G401 (cell line): Measurements from ENCODE around the gene DDTL. TPM values are rescaled to one million over a fixed set of nuclear protein-coding genes. Genes with fewer than 3 reads are reported as not detected.
"Not testable (repeated sequence)": the region's sequence is repeated elsewhere in the genome, so short reads cannot be mapped to it uniquely, and the experiment has no call there.

ENCODE experiments used
- DNase-seq: peaks from one replicate; pipeline ENCODE4 v3.0.0-alpha.2; 2015; ENCODE audit warnings: low spot score
- in situ Hi-C: cut with HindIII; loops from 2 replicates; pipeline ENCODE4 v1.10.0; 2016; ENCODE audit warnings: low sequenced_read_pairs, mixed read lengths
- total RNA-seq: library from RNA; depleted of rRNA; stranded (reverse); fragments of >200 nt; shearing (Covaris generic); gene quantifications from 2 replicates; pipeline ENCODE4 v1.2.3, GENCODE V29; 2014

The DDTL gene
- total RNA-seq, 1 experiment from 2014 or later = not detected

DNA sequence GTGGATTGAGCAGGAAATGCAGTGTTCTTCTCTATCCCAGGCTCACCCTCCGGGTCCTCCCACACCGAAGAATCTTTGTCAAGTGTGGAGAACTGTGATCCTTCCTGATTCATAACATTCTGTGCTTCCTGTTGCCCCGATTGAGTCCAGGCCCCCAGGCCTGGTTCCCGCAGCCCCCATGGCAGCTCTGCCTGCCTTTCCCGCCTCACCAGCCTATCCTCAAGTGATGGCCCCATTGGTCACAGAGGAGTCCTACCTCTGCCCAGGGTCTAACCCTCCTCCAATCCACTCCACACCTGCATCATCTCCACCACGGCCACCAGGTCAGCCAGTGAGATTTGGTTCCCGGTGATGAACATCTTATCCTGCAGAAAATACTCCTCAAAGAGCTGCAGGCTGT, 33.1 kb downstream of the DDTL start:
- DNase-seq, in situ Hi-C loops: not testable (repeated sequence)

DNA sequence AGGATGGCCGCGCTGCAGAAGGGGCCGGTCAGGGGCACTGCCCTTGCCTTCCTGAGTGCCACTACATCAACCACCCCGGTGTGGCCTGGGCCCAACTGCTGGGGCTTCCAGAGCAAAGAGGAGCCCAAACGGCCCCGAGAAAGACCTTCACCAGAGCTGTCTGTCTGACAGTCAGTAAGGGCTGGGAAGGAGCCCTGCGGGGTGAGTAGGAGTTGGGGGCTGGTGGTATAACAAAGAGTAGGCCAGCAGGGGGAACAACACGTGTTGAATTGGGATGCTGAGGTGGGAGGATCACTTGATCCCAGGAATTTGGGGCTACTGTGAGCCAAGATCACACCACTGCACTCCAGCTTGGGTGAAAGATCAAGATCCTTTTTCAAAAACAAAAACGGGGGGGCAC, 34.6 kb downstream of the DDTL start:
- DNase-seq = no peak
- in situ Hi-C loops = no loop called here

DNA sequence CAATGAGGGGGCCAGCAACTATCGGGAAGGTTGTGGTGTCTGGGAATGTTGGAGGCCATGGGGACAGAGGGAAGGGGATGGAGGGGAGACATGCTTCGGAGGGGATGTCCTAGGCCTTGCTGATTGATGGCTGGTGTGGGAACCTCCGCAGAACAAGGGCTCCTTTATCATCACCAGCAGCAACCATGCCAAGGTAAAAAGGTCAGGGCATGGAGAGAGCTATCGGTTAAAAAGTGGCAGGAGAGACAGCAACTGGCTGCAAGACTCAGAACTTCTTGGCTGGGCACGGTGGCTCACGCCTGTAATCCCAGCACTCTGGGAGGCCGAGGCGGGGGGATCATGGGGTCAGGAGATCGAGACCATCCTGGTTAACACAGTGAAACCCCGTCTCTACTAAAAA, 35.6 kb downstream of the DDTL start:
- in situ Hi-C loops = no loop called here
- no peak for DNase-seq

DNA sequence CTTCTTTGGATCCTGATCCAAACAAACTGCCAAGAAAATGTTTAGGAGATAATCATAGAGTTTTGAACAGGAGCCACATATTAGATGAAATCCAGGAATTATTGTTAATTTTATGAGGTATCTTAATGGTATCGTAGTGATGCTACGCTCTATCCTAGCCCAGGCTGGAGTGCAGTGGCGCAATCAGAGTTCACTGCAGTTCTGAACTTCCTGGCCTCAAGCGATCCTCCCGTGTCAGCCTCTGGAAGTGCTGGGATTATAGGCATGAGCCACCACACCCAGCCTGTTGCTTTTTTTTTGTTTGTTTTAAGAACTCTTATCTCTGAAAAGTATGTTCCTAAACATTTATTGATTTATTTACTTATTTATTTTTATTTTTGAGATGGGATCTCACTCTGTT, 36.2 kb downstream of the DDTL start:
- in situ Hi-C loops = no loop called here
- DNase-seq = no peak

DNA sequence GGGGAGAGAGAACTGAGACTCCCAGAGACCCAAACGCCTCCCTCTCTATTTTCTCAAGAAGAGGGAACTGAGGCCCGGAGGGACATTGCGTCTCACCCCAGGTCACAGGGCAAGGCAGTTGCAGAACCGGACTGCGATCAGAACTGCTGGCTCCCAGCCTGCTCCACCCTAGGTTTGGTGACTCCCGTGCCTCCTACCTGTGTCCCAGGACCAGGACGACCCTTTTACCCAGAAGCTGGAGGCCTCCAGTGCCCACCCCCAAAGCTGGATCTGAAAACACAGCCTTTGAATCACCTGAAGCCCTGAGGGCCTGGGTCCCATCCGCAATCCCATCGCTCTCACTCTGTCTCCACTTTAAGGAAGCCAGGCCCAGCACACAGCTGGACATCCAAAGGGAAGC, 37.2 kb downstream of the DDTL start:
- in situ Hi-C loops = no loop called here
- DNase-seq = no peak

DNA sequence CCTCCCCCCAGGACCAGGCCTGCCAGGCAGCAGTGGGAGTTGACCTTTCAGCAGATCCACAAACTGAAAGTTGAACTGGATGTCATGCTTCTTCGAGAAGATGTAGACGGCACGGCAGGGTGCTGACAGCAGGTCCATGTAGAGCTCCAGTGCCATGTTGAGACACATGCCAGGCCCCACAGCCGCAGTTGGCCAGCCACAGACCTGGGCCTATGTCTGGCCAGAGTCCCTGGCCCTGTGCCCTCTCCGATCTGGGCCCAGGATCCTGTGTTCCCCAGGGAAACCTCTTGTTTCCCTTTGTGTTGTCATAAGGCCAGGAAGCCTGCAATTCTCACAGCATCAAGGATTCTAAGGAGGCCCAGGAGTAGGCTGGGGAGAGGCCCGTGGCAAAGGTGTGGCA, 38.5 kb downstream of the DDTL start, which contains the start of gene GSTT4:
Gene GSTT4 (minus strand): TSS at position 253 of the 400 bp plus-strand sequence. CDS start 97 bp downstream, at position 156.
- DNase-seq = peak; percentile 47
- in situ Hi-C loops = no loop called here

DNA sequence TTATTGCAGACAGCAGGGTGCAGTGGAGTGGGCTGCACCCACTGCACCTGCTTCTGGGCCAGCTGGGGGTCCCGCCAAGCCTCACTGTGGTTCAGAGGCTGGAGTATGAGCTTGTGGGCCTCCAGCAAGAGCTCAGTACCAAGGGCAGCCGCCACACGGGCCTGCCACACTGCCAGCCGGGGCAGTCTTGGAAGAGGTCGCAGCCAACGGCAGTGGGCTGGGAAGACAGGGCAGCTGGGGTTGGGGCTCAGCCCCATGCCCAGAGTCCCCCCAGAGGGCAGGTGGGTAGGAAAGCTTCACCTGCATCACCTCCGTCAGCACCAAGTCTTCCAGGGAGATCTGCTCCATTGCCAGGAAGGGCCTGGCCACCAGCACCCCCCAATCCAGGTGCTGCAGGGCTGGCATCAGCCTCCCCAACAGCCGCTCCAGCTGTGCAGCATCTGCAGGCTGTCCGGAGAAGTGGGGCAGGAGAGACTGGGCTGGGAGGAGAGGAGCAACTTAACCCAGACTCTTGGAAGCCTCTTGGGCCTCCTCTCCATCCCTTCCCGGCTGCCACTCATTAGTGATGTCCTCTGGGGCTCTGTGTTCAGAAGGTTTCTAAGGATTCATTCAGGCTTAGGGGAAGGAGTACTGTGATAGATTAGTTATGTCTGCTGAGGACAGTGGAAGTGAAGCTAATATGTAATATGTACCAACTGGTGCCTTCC, 39.7 kb downstream of the DDTL start:
- in situ Hi-C loops = no loop called here
- no peak for DNase-seq

DNA sequence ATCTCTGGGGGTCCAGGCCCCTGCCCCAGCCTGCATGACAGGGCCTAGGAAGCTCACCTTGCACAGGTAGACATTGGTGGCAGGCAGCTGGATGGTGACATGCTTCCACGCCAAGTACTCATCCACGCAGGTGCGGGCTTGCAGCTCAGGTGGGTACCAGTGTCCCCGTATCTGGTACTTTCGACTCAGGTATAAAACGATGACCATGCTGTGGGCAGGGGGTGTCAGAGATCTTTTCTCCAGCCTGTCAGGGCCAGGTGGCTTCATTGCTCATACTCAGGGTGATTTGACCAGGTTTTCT, 40.2 kb downstream of the DDTL start:
- in situ Hi-C loops = no loop called here
- DNase-seq = no peak

DNA sequence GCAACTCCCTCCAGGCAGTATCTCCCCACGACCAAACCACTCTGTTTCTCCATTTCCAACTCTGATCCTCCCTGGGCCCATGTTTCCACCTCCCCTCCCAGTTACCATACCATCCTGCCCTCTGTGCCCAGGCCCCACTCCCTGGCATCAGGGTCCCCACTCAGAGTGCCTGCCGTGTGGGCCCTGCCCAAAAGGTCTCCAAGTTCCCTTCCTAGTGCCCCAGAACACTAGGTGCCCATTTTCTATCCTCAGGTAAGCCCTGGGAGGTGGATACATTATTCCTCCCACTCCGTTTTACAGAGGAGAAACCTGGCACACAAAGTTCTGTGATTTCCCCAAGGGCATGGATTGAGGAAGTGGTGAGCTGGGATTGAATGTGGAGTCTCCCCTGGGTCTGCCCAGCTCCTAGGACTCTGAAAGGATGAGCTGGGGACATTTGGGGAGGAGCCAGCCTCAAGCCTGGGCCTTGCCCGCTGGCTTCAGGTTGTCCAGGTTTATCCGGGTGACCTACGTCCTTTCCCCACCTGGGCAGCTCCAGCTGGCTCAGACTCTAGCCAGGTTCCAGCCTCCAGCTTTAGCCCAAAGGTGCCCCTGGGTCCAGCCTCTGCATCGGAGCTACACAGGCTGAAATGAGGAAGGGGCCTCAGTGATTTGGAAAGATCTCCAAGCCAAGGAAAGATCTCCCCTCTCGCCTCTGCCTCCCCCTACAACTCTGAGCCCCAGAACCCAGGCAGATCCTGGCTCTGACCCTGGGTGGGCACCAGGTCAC, 40.7 kb downstream of the DDTL start:
- DNase-seq = no peak
- in situ Hi-C loops = no loop called here

DNA sequence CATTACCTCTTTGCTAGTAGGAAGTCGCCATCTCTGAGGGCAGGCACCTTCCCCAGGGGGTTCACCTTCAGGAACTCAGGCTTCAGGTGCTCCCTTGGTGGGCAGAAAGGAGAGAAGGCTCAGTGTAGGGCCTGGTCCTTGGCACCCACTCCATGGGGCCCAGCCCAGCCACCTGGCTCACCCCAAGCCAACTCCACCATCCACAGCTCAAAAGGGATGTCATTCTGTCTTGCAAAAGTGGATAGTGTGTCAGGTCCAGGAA, 41.3 kb downstream of the DDTL start:
- in situ Hi-C loops = no loop called here
- DNase-seq = no peak

DNA sequence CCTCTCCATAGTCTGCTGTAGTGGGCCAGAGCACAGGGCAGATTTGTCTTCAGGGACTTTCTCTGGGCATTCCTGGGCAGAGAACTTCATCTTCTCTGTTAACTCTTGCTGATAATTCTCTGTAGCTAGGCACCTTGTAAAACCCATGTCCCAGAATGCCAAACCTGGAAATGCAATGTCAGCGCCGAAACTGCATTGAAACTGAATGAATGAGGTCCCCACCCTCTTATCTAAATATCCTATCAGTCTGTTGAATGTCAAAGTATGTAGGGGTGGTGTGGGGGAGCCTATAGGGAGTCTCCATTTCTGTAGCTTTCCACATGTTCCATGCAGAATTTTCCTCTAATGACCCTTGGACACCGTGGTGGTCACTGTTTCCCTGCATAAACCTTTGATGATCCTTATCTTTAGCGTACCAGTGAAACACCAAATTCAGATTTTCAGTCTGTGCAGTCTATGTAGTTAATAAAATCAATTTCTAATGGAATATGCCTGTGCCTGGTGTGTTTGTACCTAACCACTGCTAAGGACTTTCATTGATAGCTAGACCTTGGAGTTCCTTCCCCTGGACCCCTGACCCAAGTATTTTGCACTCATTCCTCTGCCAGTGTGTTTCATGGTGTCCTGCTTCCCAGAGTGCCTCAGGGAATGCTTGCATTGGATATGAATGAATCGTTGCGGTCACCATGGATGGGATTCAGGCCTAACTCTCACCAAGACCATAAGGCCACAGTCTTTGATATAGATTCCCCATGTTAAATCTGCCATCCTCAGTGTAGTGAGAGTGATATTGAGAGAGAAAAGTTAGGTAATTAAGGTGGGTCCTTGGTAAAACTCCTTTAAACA, 41.9 kb downstream of the DDTL start:
- in situ Hi-C loops = no loop called here
- DNase-seq = no peak

DNA sequence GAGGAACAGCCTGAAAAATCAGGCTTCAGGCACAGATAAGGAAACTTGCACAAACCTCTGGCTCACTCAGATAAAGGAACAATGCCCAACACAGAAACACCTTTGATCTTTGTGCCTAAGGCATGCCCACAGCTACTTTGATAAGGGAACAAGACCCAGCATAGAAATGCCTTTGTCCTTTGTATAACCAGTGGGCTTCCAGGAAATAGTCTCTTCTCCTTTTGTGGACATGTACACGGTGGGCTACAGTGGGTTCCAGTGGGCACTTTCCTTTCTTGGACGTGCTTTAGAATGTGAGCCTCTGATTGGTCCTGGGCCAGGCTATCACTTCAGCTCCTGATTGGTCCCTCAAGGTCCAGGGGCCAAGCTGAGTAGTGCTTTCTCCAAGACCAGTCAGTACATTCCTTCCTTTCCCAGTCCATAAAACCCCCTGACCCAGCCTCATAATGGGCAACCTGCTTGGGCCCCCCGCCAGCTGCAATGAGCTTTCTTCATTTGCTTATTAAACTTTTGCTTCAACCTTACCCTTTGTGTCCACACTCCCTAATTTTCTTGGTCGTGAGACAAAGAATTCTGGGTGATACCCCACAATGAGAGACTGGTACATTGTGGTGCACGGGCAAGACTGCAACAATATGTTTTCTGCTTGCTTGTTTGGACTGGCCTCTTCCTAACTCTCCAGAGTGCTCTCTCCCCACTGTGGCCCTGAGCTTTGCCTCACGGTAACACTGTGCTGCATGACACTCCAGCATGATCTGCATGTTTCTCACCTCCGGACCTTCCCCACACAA, 42.7 kb downstream of the DDTL start:
- no peak for DNase-seq
- in situ Hi-C loops = no loop called here

DNA sequence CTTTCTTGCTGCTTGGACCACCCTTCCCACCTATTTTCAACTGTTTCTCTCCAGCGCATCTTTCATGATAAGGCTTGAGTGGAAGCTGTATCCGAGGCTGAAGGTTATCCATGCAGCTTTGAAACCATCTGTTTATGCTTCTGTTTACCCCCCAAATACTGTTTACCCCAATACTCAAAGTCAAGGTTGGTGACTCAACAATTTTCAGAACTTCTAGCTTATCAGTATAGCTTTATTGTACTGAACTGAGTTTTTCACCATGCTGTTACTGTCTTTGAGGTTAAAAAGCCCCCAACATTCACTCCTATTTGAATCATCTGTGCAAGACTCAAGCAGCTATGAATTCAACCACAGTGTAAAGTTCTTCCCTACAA, 43.3 kb downstream of the DDTL start:
- DNase-seq = no peak
- in situ Hi-C loops = no loop called here

DNA sequence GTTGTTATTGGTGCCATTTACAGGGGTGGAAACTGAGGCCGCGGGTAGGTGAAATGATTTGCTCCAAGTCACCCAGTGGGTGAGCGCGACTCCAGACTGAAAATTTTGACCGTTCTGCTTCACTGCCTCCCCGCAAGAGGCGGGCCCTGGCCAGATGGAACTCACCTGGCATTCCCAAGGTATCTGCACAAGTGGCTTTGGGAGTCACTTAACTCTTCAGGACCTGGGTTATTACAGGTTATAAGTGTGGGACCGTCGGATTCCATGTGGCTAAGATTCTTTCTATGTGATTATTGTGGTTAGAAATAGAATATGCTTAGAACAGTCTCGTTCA, 45.0 kb downstream of the DDTL start:
- in situ Hi-C loops = no loop called here
- DNase-seq = peak; percentile 41

DNA sequence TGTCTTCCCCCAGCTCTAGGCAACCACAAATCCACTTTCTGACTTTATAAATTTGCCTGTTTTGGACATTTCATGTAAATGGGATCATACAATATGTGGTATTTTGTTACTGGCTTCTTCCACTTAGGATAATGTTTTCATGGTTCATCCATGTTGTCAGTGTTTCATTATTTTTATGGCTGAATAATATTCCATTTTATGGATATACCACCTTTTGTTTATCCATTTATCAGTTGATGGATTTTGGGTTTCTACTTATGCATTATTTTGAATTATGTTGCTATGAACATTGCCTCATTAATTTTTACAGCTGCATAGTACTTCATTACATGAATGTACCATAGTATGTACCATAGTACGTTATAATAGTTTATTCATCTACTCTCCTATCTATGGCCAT, 49.5 kb downstream of the DDTL start:
- no peak for DNase-seq
- in situ Hi-C loops = no loop called here

DNA sequence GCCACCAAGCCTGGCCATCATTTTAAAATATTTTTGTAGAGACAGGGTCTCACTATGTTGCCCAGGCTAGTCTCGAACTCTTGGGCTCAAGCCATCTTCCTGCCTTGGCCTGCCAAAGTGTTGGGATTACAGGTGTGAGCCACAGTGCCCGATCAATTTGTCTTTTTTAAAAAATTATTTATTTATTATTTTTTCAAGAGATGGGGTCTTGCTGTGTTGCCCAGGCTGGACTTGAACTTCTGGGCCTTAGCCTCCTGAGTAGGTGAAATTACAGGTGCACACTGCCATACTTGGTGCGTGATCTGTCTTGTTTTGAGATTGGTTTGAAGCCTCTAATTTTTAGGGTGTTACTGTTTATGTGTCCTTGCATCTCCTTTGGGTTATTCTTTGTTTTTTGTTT, 54.6 kb downstream of the DDTL start:
- in situ Hi-C loops = no loop called here
- DNase-seq = no peak
